Stimulated activated CD4-positive, alpha-beta T cell treated with anti-CD3 and anti-CD28 coated beads, Interleukin-12 subunit alpha, Interleukin-12 subunit beta, amount 100 ng/mL, for 4 hours (primary cell): ENCODE measurements around the gene COL6A1.
"Not testable (repeated sequence)": the region's sequence is repeated elsewhere in the genome, so short reads cannot be mapped to it uniquely, and the experiment has no call there.

Source experiments
- DNase-seq: peaks from one replicate; pipeline ENCODE4 v3.0.0-alpha.2; 2020

The COL6A1 gene

DNA sequence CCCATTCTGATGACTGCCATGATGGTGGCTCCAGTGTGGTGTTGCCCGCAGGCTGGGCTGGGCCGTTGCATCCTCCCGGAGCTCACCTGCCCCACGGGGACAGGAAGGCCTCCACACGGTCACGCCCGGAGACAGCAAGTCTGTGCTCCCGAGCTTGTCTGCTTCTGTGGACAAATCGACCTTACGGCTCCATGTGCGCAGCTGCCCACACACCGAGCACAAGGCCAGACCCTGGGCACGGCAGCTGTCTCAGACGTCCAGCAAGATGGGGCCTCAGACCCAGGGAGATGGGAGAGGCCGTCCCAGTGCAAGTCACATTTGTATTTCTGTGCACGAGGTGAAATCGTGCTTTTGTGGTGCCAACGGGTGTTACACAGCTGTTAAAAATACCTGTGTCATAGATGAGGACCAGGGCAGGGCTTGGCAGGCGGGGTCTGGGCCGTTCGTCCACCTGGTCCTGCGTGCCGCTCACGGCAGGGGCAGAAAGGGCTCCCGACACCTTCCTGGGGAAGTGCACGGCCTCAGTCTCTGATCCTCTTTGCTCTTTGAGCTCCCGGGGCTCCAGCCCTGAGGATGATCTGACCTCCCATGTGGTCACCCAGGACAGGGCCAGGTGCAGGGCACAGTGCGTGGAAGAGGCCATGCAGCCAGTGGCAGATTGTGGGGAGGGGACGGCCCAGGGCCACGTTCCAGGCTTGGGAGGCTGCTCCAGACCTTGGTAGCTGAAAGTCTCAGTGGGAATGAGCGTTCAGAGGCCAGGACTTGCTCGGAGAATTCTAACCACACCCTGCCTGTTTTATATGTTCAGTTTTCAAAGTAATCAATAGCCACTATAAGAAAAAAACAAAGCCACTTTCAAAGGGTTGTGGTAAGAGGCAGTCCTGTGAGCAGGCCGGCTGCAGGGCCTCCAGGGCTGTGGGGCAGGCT, 13.5 kb downstream of the COL6A1 start:
- DNase-seq = no peak

DNA sequence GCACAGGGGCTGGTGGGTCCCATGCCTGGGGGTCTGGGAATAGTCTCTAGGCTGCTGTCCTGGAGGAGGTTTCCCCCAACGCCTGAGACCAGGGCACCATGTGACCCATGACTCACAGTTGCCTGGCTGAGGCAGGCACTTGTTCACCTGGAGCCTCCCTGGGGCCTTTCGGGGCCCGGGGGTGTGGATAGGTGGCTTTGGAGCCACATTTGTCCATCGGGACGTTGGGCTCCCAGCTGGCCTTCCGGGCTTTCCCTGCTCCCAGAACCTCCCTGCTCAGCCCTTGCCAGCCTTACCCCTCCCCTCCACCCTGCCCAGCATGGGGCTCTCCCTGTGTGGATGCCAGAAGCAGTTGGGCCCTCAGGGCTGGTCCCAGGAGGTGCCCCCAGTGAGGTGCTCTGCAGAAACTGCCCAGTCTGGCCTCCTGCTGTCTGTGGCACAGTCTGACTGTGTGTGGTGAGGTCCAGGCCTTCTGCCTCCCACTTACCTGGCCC, 14.2 kb downstream of the COL6A1 start:
- DNase-seq = no peak

GRCh38 chr21:45996311-45997204, 15.0 kb downstream of the COL6A1 start:
- DNase-seq = no peak

GRCh38 chr21:45997205-45997494, 15.6 kb downstream of the COL6A1 start:
- no peak for DNase-seq

DNA sequence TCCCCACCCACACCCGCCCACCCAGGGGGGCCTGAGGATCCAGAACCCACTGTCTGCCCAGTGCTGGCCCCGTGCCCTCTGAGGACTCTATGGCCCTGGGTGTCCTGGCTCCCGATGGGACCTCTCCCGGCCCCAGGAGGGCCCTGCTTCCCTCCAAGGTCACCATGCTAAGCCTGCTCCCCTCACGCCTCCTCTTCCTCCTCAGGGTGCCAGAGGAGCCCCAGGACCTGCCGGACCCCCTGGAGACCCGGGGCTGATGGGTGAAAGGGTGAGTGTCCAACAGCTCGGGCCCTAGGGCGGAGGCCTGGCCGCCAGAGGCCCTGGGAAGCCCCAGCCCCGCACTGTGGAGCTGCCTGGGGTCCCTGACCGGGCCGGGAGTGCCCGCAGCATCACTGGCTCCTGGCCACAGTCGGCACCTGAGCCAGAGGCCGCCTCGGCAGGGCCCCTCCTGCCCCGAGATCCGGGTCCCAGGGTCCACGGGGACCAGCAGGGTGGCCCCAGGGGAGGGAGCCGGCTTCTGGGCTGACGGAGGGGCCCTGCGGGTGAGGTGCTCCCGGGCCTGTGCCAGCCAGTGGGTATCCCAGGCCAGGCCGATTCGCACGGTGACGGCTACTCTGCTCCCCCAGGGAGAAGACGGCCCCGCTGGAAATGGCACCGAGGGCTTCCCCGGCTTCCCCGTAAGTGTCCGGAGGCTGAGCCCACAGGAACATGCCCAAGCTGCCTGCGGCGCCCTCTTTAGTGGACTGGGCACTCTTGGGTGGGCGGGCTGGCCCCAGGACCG, 16.1 kb downstream of the COL6A1 start:
- no peak for DNase-seq

DNA sequence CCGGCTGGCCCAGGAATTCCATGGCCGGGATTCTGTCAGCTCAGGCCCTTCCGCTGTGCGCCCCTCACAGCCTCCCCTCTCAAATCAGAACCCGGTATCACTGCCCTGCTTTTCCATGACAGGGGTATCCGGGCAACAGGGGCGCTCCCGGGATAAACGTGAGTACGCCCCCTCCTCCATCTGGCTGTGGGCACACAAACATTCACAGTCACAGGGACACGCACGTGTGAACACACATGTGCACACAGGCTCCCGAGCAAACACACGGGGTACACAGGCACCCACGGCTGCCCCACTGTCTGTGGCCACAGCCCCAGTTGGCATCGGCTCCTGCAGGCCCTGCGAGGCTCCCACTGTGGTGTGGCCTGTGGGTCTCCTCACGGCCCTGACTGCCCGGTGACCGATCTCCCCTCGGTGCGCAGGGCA, 16.7 kb downstream of the COL6A1 start:
- no peak for DNase-seq

- no peak for DNase-seq
Observed at GRCh38 chr21:45998871-45999580, 17.5 kb downstream of the COL6A1 start.

DNA sequence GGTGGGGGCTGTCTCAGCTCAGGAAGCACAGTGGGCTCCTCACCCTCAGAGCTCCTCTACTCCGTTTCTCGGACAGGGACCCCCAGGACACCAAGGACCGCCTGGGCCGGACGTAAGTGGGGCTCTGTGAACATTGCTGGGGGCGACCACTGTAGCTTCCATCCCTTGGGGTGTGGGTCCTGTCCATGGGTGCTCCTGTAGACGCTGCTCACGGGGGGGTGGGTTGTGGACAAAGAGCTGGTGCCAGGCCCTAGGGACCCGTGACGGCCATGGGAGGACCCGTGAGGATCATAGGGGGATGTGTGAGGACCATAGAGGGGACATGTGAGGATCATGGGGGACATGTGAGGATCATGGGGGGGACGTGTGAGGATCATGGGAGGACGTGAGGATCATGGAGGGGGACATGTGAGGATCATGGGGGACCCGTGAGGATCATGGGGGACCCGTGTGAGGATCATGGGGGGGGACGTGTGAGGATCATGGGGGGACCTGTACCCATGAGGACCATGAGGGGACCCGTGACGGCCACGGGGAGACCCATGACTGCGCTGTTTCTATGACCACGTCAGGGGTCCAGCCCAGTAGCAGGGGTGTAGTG, 18.1 kb downstream of the COL6A1 start:
- DNase-seq = no peak

DNA sequence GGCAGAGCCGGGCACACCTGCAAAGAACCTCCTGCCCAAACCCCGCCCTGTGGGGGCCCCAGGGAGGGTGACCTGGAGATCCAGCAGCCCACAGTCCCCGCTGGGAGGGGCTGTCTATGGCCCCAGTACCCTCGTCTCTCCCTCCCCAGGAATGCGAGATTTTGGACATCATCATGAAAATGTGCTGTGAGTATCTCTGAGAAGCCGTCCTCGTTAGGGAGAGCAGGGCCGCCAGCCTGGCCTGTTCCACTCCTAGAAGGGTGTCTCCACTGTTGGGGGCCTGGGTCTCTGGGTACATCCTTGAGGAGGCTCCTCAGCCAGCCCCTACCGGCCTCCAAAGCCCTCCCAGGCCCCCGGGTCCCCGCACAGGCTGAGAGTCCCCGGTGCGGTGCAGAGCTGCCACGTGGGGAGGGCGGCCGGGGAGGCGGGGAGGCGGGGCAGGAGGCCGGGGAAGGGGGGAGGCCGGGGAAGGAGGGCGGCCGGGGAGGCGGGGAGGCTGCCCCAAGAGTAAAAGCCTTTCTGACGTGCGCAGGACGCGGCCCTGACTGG, 18.7 kb downstream of the COL6A1 start:
- DNase-seq = no peak

DNA sequence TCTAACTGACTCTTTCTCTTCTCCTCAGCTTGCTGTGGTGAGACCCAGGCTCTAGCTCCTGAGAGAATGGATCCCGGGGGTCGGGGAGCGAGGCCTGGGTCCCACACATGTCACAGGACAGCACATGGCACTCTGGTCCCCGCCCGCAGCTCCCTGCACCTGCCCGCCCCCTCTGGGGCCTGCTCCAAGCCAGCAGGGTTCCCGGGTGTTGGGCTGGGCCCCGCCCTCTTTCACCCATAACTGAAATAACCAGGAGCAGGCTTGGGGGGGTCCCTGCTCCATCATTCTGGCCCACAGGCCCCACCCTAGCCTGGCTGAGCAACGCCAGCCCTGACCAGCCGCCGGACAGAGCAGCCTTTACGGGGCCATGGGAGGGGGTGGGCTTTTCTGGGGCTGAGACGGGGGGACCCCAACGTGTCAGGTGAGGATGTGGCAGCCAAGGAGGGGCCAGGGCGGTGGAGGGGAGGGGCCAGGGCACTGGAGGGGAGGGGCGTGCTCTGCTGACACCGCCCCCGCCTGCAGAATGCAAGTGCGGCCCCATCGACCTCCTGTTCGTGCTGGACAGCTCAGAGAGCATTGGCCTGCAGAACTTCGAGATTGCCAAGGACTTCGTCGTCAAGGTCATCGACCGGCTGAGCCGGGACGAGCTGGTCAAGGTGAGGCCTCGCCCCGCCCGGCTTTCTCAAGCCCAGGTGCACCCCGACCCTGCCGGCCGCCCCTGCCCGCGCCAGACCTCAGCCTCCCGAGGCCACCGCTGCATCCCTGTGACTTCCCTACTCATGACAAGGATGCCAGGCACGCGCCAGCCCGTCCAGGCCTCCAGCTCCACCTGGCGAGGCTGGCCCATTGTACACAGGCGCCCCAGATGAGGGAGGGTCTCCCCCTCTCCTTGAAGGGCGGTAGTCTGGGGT, 19.4 kb downstream of the COL6A1 start:
- DNase-seq = no peak

DNA sequence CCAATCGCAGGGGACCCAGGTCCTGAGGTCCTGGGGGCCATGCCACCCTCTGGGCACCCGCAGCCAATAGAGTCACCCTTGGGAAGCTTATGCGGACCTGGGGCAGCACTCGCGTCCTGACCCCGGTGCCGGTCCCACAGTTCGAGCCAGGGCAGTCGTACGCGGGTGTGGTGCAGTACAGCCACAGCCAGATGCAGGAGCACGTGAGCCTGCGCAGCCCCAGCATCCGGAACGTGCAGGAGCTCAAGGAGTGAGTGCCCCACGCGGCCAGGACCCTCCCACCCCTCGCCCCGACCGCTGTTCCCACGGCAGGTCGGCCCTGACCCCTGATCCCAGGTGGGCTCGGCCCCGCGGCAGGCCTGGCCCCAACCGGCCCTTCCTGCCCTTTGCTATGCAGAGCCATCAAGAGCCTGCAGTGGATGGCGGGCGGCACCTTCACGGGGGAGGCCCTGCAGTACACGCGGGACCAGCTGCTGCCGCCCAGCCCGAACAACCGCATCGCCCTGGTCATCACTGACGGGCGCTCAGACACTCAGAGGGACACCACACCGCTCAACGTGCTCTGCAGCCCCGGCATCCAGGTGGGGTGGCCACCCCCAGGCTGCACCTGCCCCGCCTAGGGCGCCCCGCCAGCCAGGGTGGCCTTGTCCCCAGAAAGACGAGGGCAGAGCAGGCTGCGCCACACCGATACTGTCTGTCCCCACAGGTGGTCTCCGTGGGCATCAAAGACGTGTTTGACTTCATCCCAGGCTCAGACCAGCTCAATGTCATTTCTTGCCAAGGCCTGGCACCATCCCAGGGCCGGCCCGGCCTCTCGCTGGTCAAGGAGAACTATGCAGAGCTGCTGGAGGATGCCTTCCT, 20.5 kb downstream of the COL6A1 start:
- no peak for DNase-seq

- DNase-seq = no peak
Observed at GRCh38 chr21:46002841-46003574, 21.4 kb downstream of the COL6A1 start.

DNA sequence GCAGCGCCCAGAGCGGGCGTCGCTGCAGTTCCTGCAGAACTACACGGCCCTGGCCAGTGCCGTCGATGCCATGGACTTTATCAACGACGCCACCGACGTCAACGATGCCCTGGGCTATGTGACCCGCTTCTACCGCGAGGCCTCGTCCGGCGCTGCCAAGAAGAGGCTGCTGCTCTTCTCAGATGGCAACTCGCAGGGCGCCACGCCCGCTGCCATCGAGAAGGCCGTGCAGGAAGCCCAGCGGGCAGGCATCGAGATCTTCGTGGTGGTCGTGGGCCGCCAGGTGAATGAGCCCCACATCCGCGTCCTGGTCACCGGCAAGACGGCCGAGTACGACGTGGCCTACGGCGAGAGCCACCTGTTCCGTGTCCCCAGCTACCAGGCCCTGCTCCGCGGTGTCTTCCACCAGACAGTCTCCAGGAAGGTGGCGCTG, 22.0 kb downstream of the COL6A1 start:
- no peak for DNase-seq

- no peak for DNase-seq
Observed at GRCh38 chr21:46004168-46004861, 22.7 kb downstream of the COL6A1 start.

- no peak for DNase-seq
Observed at GRCh38 chr21:46005081-46005480, 23.5 kb downstream of the COL6A1 start.

- DNase-seq = no peak
Observed at GRCh38 chr21:46005481-46005881, 23.9 kb downstream of the COL6A1 start.

GRCh38 chr21:46005894-46006546, 24.4 kb downstream of the COL6A1 start:
- DNase-seq = not testable (repeated sequence)
